H1 (cell line): ENCODE data around the gene WDR54. TPM values are rescaled to one million over a fixed set of nuclear protein-coding genes. Genes with fewer than 3 reads are reported as not detected.
A peak's percentile ranks its signal among the peaks of the same experiment; 100 is the strongest.

ENCODE experiments used
- CTCF ChIA-PET: fragments of 300-600 bp; sonication (Branson Sonifier 250); formaldehyde crosslinking; loops from one replicate; lab custom pipeline; 2021; ENCODE audit not compliant: partially characterized antibody; lab: Charles Lee
- POLR2A ChIA-PET: fragments of 300-600 bp; sonication (Branson Sonifier 250); formaldehyde crosslinking; loops from one replicate; lab custom pipeline; 2021; ENCODE audit warnings: inconsistent platforms; ENCODE audit not compliant: partially characterized antibody; lab: Charles Lee
- DNase-seq, 2 experiments: peaks; one replicate each; pipeline versions ENCODE4 v3.0.0 to v3.0.0-alpha.2; 2010 to 2022; ENCODE audit warnings: low spot score in 2 of 2, low read depth in 1 of 2, mixed read lengths in 1 of 2
- FAIRE-seq: peaks from 2 replicates; lab custom pipeline; 2011; peaks lifted over from hg19 to GRCh38; lab: Jason Lieb, UNC
- H2AFZ ChIP-seq: 2 replicates; pipeline ENCODE4 v1.8.1; 2012; ENCODE audit warnings: low read length, inconsistent platforms
- H2AK5ac ChIP-seq: 2 replicates; pipeline ENCODE4 v1.6.1; 2013; ENCODE audit warnings: low read depth, low read length
- H2BK120ac ChIP-seq: replicated peaks from 2 replicates; pipeline ENCODE3; 2013; ENCODE audit warnings: low read depth, low read length, inconsistent platforms
- H2BK12ac ChIP-seq: 2 replicates; pipeline ENCODE4 v1.6.1; 2013; ENCODE audit warnings: low read depth, low read length
- H2BK15ac ChIP-seq: 2 replicates; pipeline ENCODE4 v1.6.1; 2013; ENCODE audit warnings: low read length
- H2BK20ac ChIP-seq: 2 replicates; pipeline ENCODE4 v1.6.1; 2013; ENCODE audit warnings: low read length
- H2BK5ac ChIP-seq: 2 replicates; pipeline ENCODE4 v1.6.1; 2013; ENCODE audit warnings: low read depth, low read length
- H3K14ac ChIP-seq: 2 replicates; pipeline ENCODE4 v1.6.1; 2013; ENCODE audit warnings: inconsistent platforms; ENCODE audit not compliant: insufficient read length
- H3K18ac ChIP-seq: 2 replicates; pipeline ENCODE4 v1.6.1; 2013; ENCODE audit warnings: low read length; ENCODE audit errors: extremely low read depth
- H3K23ac ChIP-seq: 2 replicates; pipeline ENCODE4 v1.6.1; 2013; ENCODE audit warnings: inconsistent platforms; ENCODE audit not compliant: insufficient read length
- H3K23me2 ChIP-seq: 2 replicates; pipeline ENCODE4 v1.6.1; 2013; ENCODE audit warnings: low read depth, low read length
- H3K27ac ChIP-seq: 2 replicates; pipeline ENCODE4 v1.6.1; 2011; ENCODE audit warnings: low read depth, low read length, inconsistent platforms
- H3K27me3 ChIP-seq, 4 experiments: replicated peaks in 1 of 4; 1 replicate in 1 of 4; 2 replicates in 3 of 4; pipeline versions ENCODE4 v1.6.1 to v1.8.1; 2011 to 2013; ENCODE audit warnings: low read length in 3 of 4, mild to moderate bottlenecking in 3 of 4, inconsistent platforms in 2 of 4, mixed read lengths in 2 of 4, moderate library complexity in 1 of 4; ENCODE audit not compliant: control insufficient read depth in 3 of 4, insufficient read depth in 3 of 4; ENCODE audit errors: extremely low read depth in 1 of 4
- H3K36me3 ChIP-seq, 4 experiments: 2 replicates each; pipeline versions ENCODE4 v1.6.1 to v1.8.1; 2011 to 2013; ENCODE audit warnings: mild to moderate bottlenecking in 4 of 4, low read length in 3 of 4, moderate library complexity in 2 of 4, control low read depth in 1 of 4, inconsistent platforms in 1 of 4; ENCODE audit not compliant: insufficient read depth in 4 of 4, control insufficient read depth in 2 of 4
- H3K4ac ChIP-seq: replicated peaks from 2 replicates; pipeline ENCODE3; 2013; ENCODE audit warnings: low read length, low read depth, mixed read lengths, inconsistent platforms; ENCODE audit not compliant: insufficient read length
- H3K4me1 ChIP-seq, 4 experiments: replicated peaks in 1 of 4; 1 replicate in 1 of 4; 2 replicates in 3 of 4; pipeline versions ENCODE4 v1.6.1 to v1.8.1; 2011 to 2013; ENCODE audit warnings: low read length in 3 of 4, inconsistent platforms in 2 of 4, mixed read lengths in 1 of 4; ENCODE audit not compliant: insufficient read depth in 4 of 4, control insufficient read depth in 3 of 4
- H3K4me2 ChIP-seq, 2 experiments: 2 replicates each; pipeline versions ENCODE4 v1.6.1 to v1.8.1; 2011 to 2013; ENCODE audit warnings: low read depth in 2 of 2, low read length in 2 of 2, control low read depth in 1 of 2, inconsistent platforms in 1 of 2, mild to moderate bottlenecking in 1 of 2; ENCODE audit not compliant: insufficient read depth in 1 of 2
- H3K4me3 ChIP-seq, 4 experiments: fragments of 200-600, 300-600 bp in 1 of 4; sonication (generic), shearing (Covaris generic), sonication (Bioruptor Twin) in 1 of 4; 2 replicates each; pipeline versions ENCODE4 v1.5.1 to v1.8.1; 2011 to 2016; ENCODE audit warnings: low read length in 4 of 4, low read depth in 3 of 4, control low read depth in 2 of 4, inconsistent platforms in 2 of 4, mild to moderate bottlenecking in 2 of 4, mixed read lengths in 1 of 4, moderate library complexity in 1 of 4; ENCODE audit not compliant: insufficient read depth in 2 of 4; ENCODE audit errors: extremely low read depth in 1 of 4
- H3K56ac ChIP-seq: replicated peaks from 2 replicates; pipeline ENCODE3; 2013; ENCODE audit warnings: low read depth, mild to moderate bottlenecking, mixed read lengths, low read length, inconsistent platforms; ENCODE audit not compliant: insufficient read length
- H3K79me1 ChIP-seq: 2 replicates; pipeline ENCODE4 v1.6.1; 2013; ENCODE audit warnings: low read depth, low read length, control low read depth
- H3K79me2 ChIP-seq, 2 experiments: 2 replicates each; pipeline versions ENCODE4 v1.6.1 to v1.8.1; 2012 to 2013; ENCODE audit warnings: low read length in 2 of 2, mild to moderate bottlenecking in 2 of 2, inconsistent platforms in 1 of 2; ENCODE audit not compliant: insufficient read depth in 2 of 2, control insufficient read depth in 1 of 2
- H3K9ac ChIP-seq, 4 experiments: replicated peaks in 1 of 4; 1 replicate in 1 of 4; 2 replicates in 3 of 4; pipeline versions ENCODE4 v1.6.1 to v1.8.1; 2011 to 2013; ENCODE audit warnings: low read depth in 3 of 4, low read length in 3 of 4, control low read depth in 2 of 4, mild to moderate bottlenecking in 2 of 4, moderate library complexity in 2 of 4, inconsistent platforms in 1 of 4; ENCODE audit errors: extremely low read depth in 1 of 4
- H3K9me3 ChIP-seq, 2 experiments: 2 replicates each; pipeline versions ENCODE4 v1.6.1 to v1.8.1; 2012 to 2013; ENCODE audit warnings: mild to moderate bottlenecking in 2 of 2, moderate library complexity in 2 of 2, control low read depth in 1 of 2, inconsistent platforms in 1 of 2, low read depth in 1 of 2, low read length in 1 of 2, mixed read lengths in 1 of 2; ENCODE audit not compliant: insufficient read depth in 2 of 2
- H4K20me1 ChIP-seq, 2 experiments: replicated peaks in 1 of 2; 2 replicates each; pipeline versions ENCODE3 to v1.8.1; 2011 to 2013; ENCODE audit warnings: inconsistent platforms in 2 of 2, low read length in 2 of 2, mild to moderate bottlenecking in 1 of 2; ENCODE audit not compliant: insufficient read depth in 2 of 2, control insufficient read depth in 1 of 2
- H4K5ac ChIP-seq: 2 replicates; pipeline ENCODE4 v1.6.1; 2013; ENCODE audit warnings: low read length, low read depth, mixed read lengths, inconsistent platforms; ENCODE audit not compliant: insufficient read length
- H4K8ac ChIP-seq: 2 replicates; pipeline ENCODE4 v1.8.0; 2013; ENCODE audit warnings: mild to moderate bottlenecking, moderate library complexity, low read length, inconsistent platforms; ENCODE audit not compliant: insufficient read depth; ENCODE audit errors: extremely low read depth
- H4K91ac ChIP-seq: replicated peaks from 2 replicates; pipeline ENCODE3; 2013; ENCODE audit warnings: low read length, mixed read lengths, inconsistent platforms; ENCODE audit not compliant: insufficient read length
- BRCA1 ChIP-seq: IDR thresholded peaks from 2 replicates; pipeline ENCODE4 v1.6.1; 2012; ENCODE audit warnings: low read depth, low read length, improper control_type of control experiment
- CHD2 ChIP-seq: IDR thresholded peaks from 2 replicates; pipeline ENCODE4 v1.6.1; 2012; ENCODE audit warnings: low read length, improper control_type of control experiment
- CREB1 ChIP-seq: IDR thresholded peaks from 2 replicates; pipeline ENCODE4 v1.6.1; 2012; ENCODE audit warnings: inconsistent platforms
- EGR1 ChIP-seq: IDR thresholded peaks from 2 replicates; pipeline ENCODE4 v1.6.1; 2011; ENCODE audit warnings: low read depth, low read length, borderline replicate concordance
- FOSL1 ChIP-seq: IDR thresholded peaks from 2 replicates; pipeline ENCODE4 v1.6.1; 2011; ENCODE audit warnings: mild to moderate bottlenecking, low read depth, low read length, moderate library complexity; ENCODE audit not compliant: insufficient read depth
- GABPA ChIP-seq: IDR thresholded peaks from 2 replicates; pipeline ENCODE4 v1.6.1; 2011; ENCODE audit warnings: mild to moderate bottlenecking, low read length, moderate library complexity, borderline replicate concordance; ENCODE audit not compliant: insufficient read depth
- MAFK ChIP-seq: IDR thresholded peaks from 2 replicates; pipeline ENCODE4 v1.6.1; 2012; ENCODE audit warnings: low read depth, mild to moderate bottlenecking, improper control_type of control experiment, low read length
- WGBS, 2 experiments: shearing (Covaris generic) in 1 of 2; methylation state at CpG; one replicate each; pipeline versions ENCODE4 v1.1.6 to v1.1.7; 2013 to 2015; ENCODE audit warnings: low lambda C conversion rate in 2 of 2, mixed read lengths in 2 of 2, inconsistent platforms in 1 of 2, low coverage in 1 of 2, missing lambda C conversion rate in 1 of 2; ENCODE audit not compliant: insufficient replicate concordance in 2 of 2, insufficient coverage in 1 of 2, insufficient read length in 1 of 2; ENCODE audit errors: extremely low coverage in 1 of 2, missing lambda C conversion rate in 1 of 2; 5-methylcytosine and 5-hydroxymethylcytosine counted together
- polyA plus RNA-seq, 7 experiments: library from polyadenylated mRNA; depleted of rRNA in 3 of 7; stranded (reverse) in 5 of 7; unstranded in 2 of 7; fragments of >200 nt in 5 of 7; fragments of 200-250 nt in 2 of 7; gene quantifications; 1 replicate in 5 of 7; 2 replicates in 1 of 7; 4 replicates in 1 of 7; pipeline versions ENCODE4 v1.2.1 to v1.2.3, GENCODE V29; 2011 to 2013; ENCODE audit warnings: missing spikeins in 2 of 7, mixed read lengths in 2 of 7
- total RNA-seq: library from RNA; stranded (reverse); fragmentation: NEBNext Ultra II Directional; extraction: Animal tissue kit (Norgen Biotek cat#: 25700); gene quantifications from 2 replicates; pipeline ENCODE4 v1.2.1, GENCODE V29; 2021
- TF ChIP-seq, protein P1 (sequence below): IDR thresholded peaks from 2 replicates; pipeline ENCODE4 v1.6.1; 2012; ENCODE audit warnings: low read length, inconsistent platforms

WDR54 gene
- total and polyA plus RNA-seq, 2 of the 8 experiments (the other 6 are each of a cell fraction or from before 2014, with no cell fraction given) = 41.6 to 125 TPM

DNA sequence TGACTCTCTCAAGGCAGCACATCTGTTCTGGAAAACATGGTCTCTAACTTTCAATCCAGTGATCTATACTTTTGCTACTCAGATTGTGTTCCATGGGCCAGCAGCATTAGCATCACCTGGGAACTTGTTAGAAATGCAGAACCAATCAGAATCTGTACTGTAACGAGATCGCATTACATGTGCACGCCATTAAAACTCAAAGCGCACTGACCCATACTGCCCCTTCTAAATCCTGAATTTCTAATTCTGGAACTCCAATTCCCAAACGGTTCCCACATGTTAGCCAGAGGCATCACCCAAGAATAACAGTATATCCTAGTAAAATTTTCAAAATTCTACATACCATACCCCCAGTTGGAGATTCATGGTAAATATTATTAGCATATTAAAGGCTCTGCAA is 30.9 kb upstream of the WDR54 start:
- Histone ChIP-seq H3K36me3 (peaks cover 0 to under 1% (median 0%) of the 10 kb centered on the region in 4 experiments; a peak in 1 of 8 replicates), H3K27ac (no peak overlapping the region), H4K20me1 (peaks cover 6 to 11% of the 10 kb centered on the region in 2 experiments), H3K14ac (no peak overlapping the region), H3K56ac (no peak overlapping the region), H3K4me1 (peaks cover 0 to 3% (median 0%) of the 10 kb centered on the region in 4 experiments; a peak in 4 of 7 replicates), H3K27me3 (no peaks in the 10 kb centered on the region), H2BK12ac (no peak overlapping the region), H2BK120ac (no peak overlapping the region), H3K79me1 (peaks cover 13% of the 10 kb centered on the region), H3K23me2 (peaks cover 6% of the 10 kb centered on the region), H2BK20ac (no peak overlapping the region), H2AK5ac (no peak overlapping the region), H3K9ac (peak overlapping the region in 1 of 4 experiments; percentile 77; a peak in 1 of 7 replicates)
- no peak for FAIRE-seq
- no peak for TF ChIP-seq EGR1
- TF ChIP-seq, protein P1, sequence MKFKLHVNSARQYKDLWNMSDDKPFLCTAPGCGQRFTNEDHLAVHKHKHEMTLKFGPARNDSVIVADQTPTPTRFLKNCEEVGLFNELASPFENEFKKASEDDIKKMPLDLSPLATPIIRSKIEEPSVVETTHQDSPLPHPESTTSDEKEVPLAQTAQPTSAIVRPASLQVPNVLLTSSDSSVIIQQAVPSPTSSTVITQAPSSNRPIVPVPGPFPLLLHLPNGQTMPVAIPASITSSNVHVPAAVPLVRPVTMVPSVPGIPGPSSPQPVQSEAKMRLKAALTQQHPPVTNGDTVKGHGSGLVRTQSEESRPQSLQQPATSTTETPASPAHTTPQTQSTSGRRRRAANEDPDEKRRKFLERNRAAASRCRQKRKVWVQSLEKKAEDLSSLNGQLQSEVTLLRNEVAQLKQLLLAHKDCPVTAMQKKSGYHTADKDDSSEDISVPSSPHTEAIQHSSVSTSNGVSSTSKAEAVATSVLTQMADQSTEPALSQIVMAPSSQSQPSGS = no peak
- no peak for TF ChIP-seq FOSL1
- TF ChIP-seq CREB1 = no peak
- no peak for TF ChIP-seq MAFK
- TF ChIP-seq BRCA1 = no peak
- TF ChIP-seq GABPA = no peak
- no peak for TF ChIP-seq CHD2
- TF ChIP-seq, all 59 proteins: peak for 0
- Histone ChIP-seq H3K18ac (no peak overlapping the region), H4K91ac (no peak overlapping the region), H2BK15ac (no peak overlapping the region), H2BK5ac (no peak overlapping the region), H4K8ac (no peak overlapping the region), H3K4ac (no peak overlapping the region), H3K9me3 (no peaks in the 10 kb centered on the region), H2AFZ (no peak overlapping the region), H3K4me2 (peak overlapping the region; percentile 90 to 92), H3K4me3 (peak overlapping the region; percentile 86 to 96 (median 90)), H4K5ac (no peak overlapping the region), H3K79me2 (peaks cover 15 to 57% of the 10 kb centered on the region in 2 experiments), H3K23ac (no peak overlapping the region)
- DNase-seq = no peak
- ChIA-PET POLR2A (interaction anchor here (0.6 to 3.3 kb wide), 16 partner anchors 8 to 390 kb away, joined by 3 to 16 read pairs (median 5); partner anchors contain the start of genes DCTN1 and RTKN), CTCF (interaction anchor here (0.5 to 6.1 kb wide), 16 partner anchors 9 to 254 kb away, joined by 3 to 49 read pairs (median 6); partner anchors contain the start of genes DCTN1, INO80B and MTHFD2)
- WGBS, 2 experiments = 52% methylated on average over 5 of the region's 5 CpGs; no CpG with 5 or more reads in 1 of the 2 experiments
